ENCODE results near the gene ST7. TPM values are rescaled to one million over a fixed set of nuclear protein-coding genes. Genes with fewer than 3 reads are reported as not detected.

The ST7 gene
- total RNA-seq, 1 experiment from 2014 or later, result 12.9 TPM

DNA sequence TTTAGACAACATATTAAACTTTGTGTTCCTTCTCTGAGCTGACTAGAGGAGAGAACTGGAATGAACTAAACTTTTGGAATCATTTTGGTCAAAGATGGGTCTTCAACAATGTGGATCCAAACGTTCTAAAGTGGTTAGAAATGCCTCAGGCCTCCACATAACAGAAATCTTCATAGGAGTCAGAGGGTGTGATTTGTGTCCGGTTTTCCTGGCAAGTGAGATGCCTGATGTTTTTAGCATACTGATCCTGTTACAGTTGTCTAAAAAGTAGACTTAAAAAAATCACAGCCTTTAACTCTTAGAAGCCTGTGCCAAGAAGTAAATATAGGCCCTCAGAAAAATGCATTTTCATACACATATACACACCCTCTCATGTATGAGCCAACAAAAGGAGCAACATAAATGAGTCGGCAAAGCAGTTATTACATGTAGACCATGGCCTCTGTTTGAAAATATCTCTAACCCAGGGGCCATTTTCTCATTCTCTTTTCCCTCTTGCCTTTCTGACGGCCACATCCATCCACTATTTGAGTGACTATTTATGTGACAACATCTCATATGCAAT, 64.5 kb downstream of the ST7 start:
- no peak for DNase-seq
- Histone ChIP-seq H4K91ac (ENCODE audit: insufficient read length, low read depth, low read length) (no peak overlapping the region), H3K79me1 (ENCODE audit: insufficient read depth, low read depth, low read length, poor library complexity, severe bottlenecking) (no peaks in the 10 kb centered on the region), H2BK15ac (ENCODE audit: low read depth, low read length) (no peak overlapping the region), H3K18ac (ENCODE audit: insufficient read length, low read depth, low read length) (no peak overlapping the region), H3K27ac (ENCODE audit: insufficient read length, low read depth, low read length) (no peak overlapping the region), H3K4ac (ENCODE audit: low read depth, low read length) (no peak overlapping the region), H2BK5ac (ENCODE audit: insufficient read length, low read length) (no peak overlapping the region), H3K9ac (ENCODE audit: extremely low read depth, insufficient read length, low read length) (no peak overlapping the region), H2BK20ac (ENCODE audit: low read depth, low read length, poor library complexity, severe bottlenecking) (no peak overlapping the region), H3K56ac (ENCODE audit: insufficient read length, low read depth, low read length) (no peak overlapping the region), H3K79me2 (ENCODE audit: insufficient read depth, low read length) (no peaks in the 10 kb centered on the region), H3K14ac (ENCODE audit: insufficient read depth, low read length) (no peak overlapping the region), H3T11ph (ENCODE audit: low read length) (no peak overlapping the region), H3K23me2 (ENCODE audit: insufficient read length, low read depth, low read length, poor library complexity, severe bottlenecking) (no peaks in the 10 kb centered on the region), H2AFZ (ENCODE audit: low read length) (no peak overlapping the region), H2BK120ac (ENCODE audit: low read depth, low read length, poor library complexity, severe bottlenecking) (no peak overlapping the region), H4K8ac (replicated peaks; ENCODE audit: insufficient read length, low read depth, low read length) (no peak overlapping the region), H3K9me3 (ENCODE audit: control insufficient read depth, low read depth, low read length) (no peaks in the 10 kb centered on the region), H3K4me1 (ENCODE audit: insufficient read depth, low read length) (no peaks in the 10 kb centered on the region; the same call in 1 of the 2 replicates), H4K5ac (ENCODE audit: insufficient read length, low read depth, low read length) (no peak overlapping the region), H3K23ac (ENCODE audit: insufficient read length, low read depth, low read length) (no peak overlapping the region), H3K27me3 (ENCODE audit: insufficient read depth, low read length) (no peaks in the 10 kb centered on the region), H4K20me1 (ENCODE audit: control insufficient read depth, insufficient read depth, insufficient read length) (no peaks in the 10 kb centered on the region), H2AK5ac (ENCODE audit: insufficient read length, low read length) (no peak overlapping the region), H3K4me2 (ENCODE audit: insufficient read depth, insufficient read length, low read length) (no peak overlapping the region), H2BK12ac (ENCODE audit: insufficient read length, low read depth, low read length) (no peak overlapping the region)
- no peaks in the 10 kb centered on the region for H3K9me3 Mint-ChIP-seq
- H3K27me3 Mint-ChIP-seq (ENCODE audit: low read depth), result no peaks in the 10 kb centered on the region
- peaks cover 0 to 8% of the 10 kb centered on the region in 2 experiments; a peak in 1 of 4 replicates for H3K4me1 Mint-ChIP-seq
- TF ChIP-seq, protein P1, sequence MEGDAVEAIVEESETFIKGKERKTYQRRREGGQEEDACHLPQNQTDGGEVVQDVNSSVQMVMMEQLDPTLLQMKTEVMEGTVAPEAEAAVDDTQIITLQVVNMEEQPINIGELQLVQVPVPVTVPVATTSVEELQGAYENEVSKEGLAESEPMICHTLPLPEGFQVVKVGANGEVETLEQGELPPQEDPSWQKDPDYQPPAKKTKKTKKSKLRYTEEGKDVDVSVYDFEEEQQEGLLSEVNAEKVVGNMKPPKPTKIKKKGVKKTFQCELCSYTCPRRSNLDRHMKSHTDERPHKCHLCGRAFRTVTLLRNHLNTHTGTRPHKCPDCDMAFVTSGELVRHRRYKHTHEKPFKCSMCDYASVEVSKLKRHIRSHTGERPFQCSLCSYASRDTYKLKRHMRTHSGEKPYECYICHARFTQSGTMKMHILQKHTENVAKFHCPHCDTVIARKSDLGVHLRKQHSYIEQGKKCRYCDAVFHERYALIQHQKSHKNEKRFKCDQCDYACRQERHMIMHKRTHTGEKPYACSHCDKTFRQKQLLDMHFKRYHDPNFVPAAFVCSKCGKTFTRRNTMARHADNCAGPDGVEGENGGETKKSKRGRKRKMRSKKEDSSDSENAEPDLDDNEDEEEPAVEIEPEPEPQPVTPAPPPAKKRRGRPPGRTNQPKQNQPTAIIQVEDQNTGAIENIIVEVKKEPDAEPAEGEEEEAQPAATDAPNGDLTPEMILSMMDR (conservative IDR thresholded peaks at IDR 0.05), result no peak
- no peak overlapping the region for H3K4me3 Mint-ChIP-seq
- no peaks in the 10 kb centered on the region for H3K36me3 Mint-ChIP-seq (ENCODE audit: insufficient read depth in 1 of 3, low read depth in 3 of 3)
- peak overlapping the region in 2 of 3 experiments; percentile 10 to 49; a peak in 1 of 7 replicates for H3K27ac Mint-ChIP-seq
- WGBS (ENCODE audit: extremely low coverage, insufficient read length, low lambda C conversion rate), result no CpG with 5 or more reads among the region's 4 CpGs
